B cell (primary cell): Measurements from ENCODE around the gene PKIG.

Experiments used
- CTCF ChIP-seq: fragments of 200-600 bp; IDR thresholded peaks from one replicate; pipeline ENCODE4 v1.8.0; 2022; ENCODE audit warnings: antibody characterized with exemption, mild to moderate bottlenecking
- EZH2 ChIP-seq: IDR thresholded peaks from 2 replicates; pipeline ENCODE4 v1.6.1; 2012; ENCODE audit warnings: borderline replicate concordance, low read depth, mild to moderate bottlenecking, moderate library complexity, low read length; ENCODE audit not compliant: insufficient read depth, poor library complexity, severe bottlenecking

- TF ChIP-seq CTCF, result no peak
- TF ChIP-seq EZH2, result no peak
These were observed 47.2 kb downstream of the PKIG start for GRCh38 chr20:44629542-44629941.
